Measurements from ENCODE around the gene CRTAP.

DNA sequence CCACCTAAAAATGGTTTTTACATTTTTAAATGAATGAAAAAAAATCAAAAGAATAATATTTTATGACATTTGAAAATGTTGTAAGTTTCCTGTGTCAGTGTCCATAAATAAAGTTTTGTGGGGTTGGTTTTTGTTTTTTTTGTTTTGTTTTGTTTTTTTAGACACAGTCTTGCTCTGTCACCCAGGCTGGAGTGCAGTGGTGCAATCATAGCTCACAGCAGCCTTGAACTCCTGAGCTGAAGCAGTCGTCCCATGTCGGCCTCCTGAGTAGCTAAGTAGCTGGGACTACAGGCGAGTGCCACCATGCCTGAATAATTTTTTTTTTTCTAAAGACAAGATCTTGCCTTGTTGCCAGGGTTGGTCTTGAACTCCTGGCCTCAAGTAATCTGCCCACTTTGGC, 14.1 kb upstream of the CRTAP start:
- TF ChIP-seq POLR2A (IDR thresholded peaks at IDR 0.05): no peak
- TF ChIP-seq, protein P1, sequence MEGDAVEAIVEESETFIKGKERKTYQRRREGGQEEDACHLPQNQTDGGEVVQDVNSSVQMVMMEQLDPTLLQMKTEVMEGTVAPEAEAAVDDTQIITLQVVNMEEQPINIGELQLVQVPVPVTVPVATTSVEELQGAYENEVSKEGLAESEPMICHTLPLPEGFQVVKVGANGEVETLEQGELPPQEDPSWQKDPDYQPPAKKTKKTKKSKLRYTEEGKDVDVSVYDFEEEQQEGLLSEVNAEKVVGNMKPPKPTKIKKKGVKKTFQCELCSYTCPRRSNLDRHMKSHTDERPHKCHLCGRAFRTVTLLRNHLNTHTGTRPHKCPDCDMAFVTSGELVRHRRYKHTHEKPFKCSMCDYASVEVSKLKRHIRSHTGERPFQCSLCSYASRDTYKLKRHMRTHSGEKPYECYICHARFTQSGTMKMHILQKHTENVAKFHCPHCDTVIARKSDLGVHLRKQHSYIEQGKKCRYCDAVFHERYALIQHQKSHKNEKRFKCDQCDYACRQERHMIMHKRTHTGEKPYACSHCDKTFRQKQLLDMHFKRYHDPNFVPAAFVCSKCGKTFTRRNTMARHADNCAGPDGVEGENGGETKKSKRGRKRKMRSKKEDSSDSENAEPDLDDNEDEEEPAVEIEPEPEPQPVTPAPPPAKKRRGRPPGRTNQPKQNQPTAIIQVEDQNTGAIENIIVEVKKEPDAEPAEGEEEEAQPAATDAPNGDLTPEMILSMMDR (IDR thresholded peaks at IDR 0.05): no peak
